ENCODE results near the gene EPHA1. TPM values are rescaled to one million over a fixed set of nuclear protein-coding genes. Genes with fewer than 3 reads are reported as not detected.
"Not testable (repeated sequence)": the region's sequence is repeated elsewhere in the genome, so short reads cannot be mapped to it uniquely, and the experiment has no call there.

Gene EPHA1
- total and polyA plus RNA-seq, 10 donors = 0.80 to 4.5 (median 2.3) TPM

DNA sequence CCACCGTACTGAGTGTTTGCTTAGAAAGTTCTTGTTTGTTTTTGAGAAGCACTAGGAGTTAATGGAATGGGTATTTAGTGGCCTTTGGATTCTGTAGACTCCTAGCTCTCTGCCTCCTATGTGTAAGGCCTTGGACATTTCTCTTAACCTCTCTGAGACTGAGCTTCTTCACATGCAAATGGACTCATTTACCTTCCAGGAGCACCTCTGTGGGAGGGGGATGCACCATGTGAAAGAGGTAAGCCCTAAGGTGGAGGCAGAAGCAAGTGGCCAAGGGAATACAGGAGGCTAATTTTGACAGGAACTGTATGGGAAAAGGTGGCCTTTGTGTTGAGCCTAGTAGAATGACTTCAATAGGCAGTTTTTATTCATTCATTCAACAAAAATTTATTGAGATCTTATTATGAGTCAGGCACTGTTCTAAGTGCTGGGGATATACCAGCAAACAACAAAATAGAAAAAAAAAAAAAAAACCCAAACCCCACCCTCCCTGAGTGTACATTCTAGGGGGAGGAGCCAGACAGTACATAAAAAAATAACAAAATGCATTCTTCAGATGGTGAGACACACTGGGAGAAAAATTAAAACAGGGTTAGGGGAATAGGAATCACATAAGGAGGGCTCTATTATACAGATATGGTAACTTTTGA lies 9.2 kb upstream of the EPHA1 start:
- WGBS, 5 donors = 20 to 43% (median 29%) methylated on average over 1 of the region's 1 CpG
- intact Hi-C loops (cut with DNase I; ENCODE audit: low total_unique reads) = loop anchor here (2.0 kb wide), 1 partner anchor 177 kb away; no protein-coding TSS in a partner anchor
- H3K4me3 ChIP-seq = no peak overlapping the region
- H3K4me1 ChIP-seq = peaks cover 0 to 20% (median 2%) of the 10 kb centered on the region in 6 donors
- no peak overlapping the region for H3K27ac ChIP-seq
- no peak for TF ChIP-seq POLR2A (IDR thresholded peaks at IDR 0.05)
- TF ChIP-seq, protein P1, sequence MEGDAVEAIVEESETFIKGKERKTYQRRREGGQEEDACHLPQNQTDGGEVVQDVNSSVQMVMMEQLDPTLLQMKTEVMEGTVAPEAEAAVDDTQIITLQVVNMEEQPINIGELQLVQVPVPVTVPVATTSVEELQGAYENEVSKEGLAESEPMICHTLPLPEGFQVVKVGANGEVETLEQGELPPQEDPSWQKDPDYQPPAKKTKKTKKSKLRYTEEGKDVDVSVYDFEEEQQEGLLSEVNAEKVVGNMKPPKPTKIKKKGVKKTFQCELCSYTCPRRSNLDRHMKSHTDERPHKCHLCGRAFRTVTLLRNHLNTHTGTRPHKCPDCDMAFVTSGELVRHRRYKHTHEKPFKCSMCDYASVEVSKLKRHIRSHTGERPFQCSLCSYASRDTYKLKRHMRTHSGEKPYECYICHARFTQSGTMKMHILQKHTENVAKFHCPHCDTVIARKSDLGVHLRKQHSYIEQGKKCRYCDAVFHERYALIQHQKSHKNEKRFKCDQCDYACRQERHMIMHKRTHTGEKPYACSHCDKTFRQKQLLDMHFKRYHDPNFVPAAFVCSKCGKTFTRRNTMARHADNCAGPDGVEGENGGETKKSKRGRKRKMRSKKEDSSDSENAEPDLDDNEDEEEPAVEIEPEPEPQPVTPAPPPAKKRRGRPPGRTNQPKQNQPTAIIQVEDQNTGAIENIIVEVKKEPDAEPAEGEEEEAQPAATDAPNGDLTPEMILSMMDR (IDR thresholded peaks at IDR 0.05 in 8 of 11, conservative IDR thresholded peaks at IDR 0.05 in 3 of 11) = no peak
- TF ChIP-seq POLR2AphosphoS5 (IDR thresholded peaks at IDR 0.05) = no peak
- peaks cover 0 to 32% (median 0%) of the 10 kb centered on the region in 7 donors for H3K27me3 ChIP-seq (replicated peaks in 1 of 7)
- peaks cover 0 to 10% (median 0%) of the 10 kb centered on the region in 8 donors for H3K9me3 ChIP-seq
- H3K36me3 ChIP-seq = no peaks in the 10 kb centered on the region
- DNase-seq = no peak

DNA sequence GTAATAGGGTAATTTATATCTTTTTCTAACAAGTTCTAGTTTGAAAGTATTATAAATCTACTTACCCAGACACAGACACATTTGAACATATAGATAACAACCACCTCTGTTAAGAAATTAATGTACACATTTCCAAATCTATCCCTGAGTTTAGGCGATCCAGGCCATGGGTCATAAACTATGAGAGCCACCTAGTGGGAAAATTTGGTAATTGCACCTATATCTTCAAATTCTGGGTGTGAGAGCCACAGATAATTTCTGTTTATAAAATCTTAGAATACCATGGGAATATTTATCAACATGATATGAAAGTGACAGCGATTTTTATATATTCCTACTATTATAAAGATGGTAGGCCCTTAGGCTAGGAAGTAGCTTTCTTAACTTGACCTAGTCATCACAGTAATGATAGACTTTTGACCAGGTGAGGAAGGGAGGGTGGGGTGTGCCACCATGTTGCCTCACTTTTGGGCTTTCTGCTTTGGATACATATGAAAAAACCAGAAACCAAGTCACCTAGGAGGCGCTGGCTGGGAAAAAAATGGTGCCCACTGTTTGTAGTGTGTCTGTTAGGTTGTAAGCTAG lies 8.0 kb upstream of the EPHA1 start:
- DNase-seq = no peak
- Histone ChIP-seq H3K4me3 (no peak overlapping the region), H3K27ac (no peak overlapping the region), H3K9me3 (peaks cover 0 to 10% (median 0%) of the 10 kb centered on the region in 8 donors), H3K27me3 (replicated peaks in 1 of 7) (peaks cover 0 to 42% (median 0%) of the 10 kb centered on the region in 7 donors), H3K36me3 (no peaks in the 10 kb centered on the region), H3K4me1 (peaks cover 0 to 23% (median 2%) of the 10 kb centered on the region in 6 donors)
- TF ChIP-seq, protein P1 (IDR thresholded peaks at IDR 0.05 in 8 of 11, conservative IDR thresholded peaks at IDR 0.05 in 3 of 11) = peak; percentile 58 to 85 (median 78)
- TF ChIP-seq POLR2AphosphoS5 (IDR thresholded peaks at IDR 0.05) = no peak
- 5 to 15% (median 12%) methylated on average over 3 of the region's 3 CpGs for WGBS, 5 donors
- intact Hi-C loops (cut with DNase I; ENCODE audit: low total_unique reads) = loop anchor here (2.0 kb wide), 1 partner anchor 176 kb away; no protein-coding TSS in a partner anchor

DNA sequence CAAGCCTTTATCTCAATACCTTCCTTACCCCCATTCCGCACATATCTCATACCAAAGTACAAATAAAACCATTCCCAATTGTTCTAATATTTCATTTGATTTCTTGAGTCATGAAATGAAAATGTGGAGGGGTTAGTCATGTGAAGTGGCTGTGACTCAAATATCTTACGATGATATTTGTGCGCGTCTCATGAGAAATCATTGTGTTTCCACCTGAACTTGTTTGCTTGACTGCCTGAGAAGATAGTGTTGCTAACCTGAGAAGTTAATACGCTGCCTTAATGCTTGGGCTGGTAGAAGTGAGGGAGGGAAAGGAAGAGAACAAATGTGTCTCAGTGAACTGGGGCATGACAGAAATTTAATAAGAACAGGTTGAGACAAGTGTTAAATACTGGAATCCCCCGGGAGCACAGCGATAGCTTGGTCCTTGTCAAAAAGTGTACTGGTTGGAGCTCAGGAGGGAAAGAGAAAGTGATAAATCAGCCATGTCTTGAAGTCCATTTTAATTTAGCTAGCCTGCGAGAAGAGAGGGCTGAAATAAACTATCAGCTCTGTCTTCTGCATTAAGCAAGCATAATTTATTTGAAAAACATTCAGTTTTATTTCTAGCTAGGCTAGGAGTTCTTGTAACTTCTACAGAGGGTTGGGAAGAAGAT lies 7.2 kb upstream of the EPHA1 start:
- 74 to 85% (median 83%) methylated on average over 8 of the region's 8 CpGs for WGBS, 5 donors
- Histone ChIP-seq H3K9me3 (peaks cover 0 to 7% (median 0%) of the 10 kb centered on the region in 8 donors), H3K4me1 (peaks cover 0 to 31% (median 5%) of the 10 kb centered on the region in 6 donors), H3K27me3 (replicated peaks in 1 of 7) (peaks cover 0 to 48% (median 0%) of the 10 kb centered on the region in 7 donors), H3K4me3 (no peak overlapping the region), H3K36me3 (no peaks in the 10 kb centered on the region), H3K27ac (no peak overlapping the region)
- no peak for DNase-seq
- TF ChIP-seq, protein P1 (IDR thresholded peaks at IDR 0.05 in 8 of 11, conservative IDR thresholded peaks at IDR 0.05 in 3 of 11) = no peak
- TF ChIP-seq POLR2AphosphoS5 (IDR thresholded peaks at IDR 0.05) (no peak), POLR2A (IDR thresholded peaks at IDR 0.05) (no peak)
- intact Hi-C loops (cut with DNase I; ENCODE audit: low total_unique reads) = loop anchor here (2.0 kb wide), 1 partner anchor 175 kb away; no protein-coding TSS in a partner anchor

DNA sequence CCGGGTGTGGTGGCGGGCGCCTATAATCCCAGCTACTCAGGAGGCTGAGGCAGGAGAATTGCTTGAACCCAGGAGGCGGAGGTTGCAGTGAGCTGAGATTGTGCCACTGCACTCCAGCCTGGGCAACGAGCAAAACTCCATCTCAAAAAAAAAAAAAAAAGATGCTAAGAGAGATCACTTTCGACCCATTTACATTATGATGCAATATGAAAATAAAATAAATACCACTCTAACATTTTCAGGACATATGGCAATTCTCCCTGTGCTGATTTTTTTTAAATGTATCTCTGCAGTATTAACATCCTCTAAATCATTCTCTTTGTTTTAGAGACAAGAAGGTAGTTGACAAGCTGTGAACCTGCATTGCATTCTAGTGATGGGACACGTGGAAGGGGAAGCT lies 6.6 kb upstream of the EPHA1 start:
- DNase-seq = not testable (repeated sequence)

More for the DNA sequence above, 6.6 kb upstream of the EPHA1 start:
- H3K36me3 ChIP-seq; H3K27ac ChIP-seq; H3K4me3 ChIP-seq; intact Hi-C loops (cut with DNase I; ENCODE audit: low total_unique reads); H3K9me3 ChIP-seq: not testable (repeated sequence)
- 78 to 93% (median 83%) methylated on average over 6 to 7 of the region's 7 CpGs for WGBS, 5 donors
- Histone ChIP-seq H3K4me1 (peaks cover 0 to 37% (median 9%) of the 10 kb centered on the region in 6 donors), H3K27me3 (replicated peaks in 1 of 7) (peaks cover 0 to 53% (median 0%) of the 10 kb centered on the region in 7 donors)
